ENCODE measurements around the gene TRIM61. TPM values are rescaled to one million over a fixed set of nuclear protein-coding genes. Genes with fewer than 3 reads are reported as not detected.
"Not testable (repeated sequence)": the region's sequence is repeated elsewhere in the genome, so short reads cannot be mapped to it uniquely, and the experiment has no call there.

The TRIM61 gene
- total RNA-seq, 4 donors from 2014 or later, result 0.15 TPM; not detected in 3

GRCh38 chr4:164989471-164989870, 12.0 kb upstream of the TRIM61 start:
- Histone ChIP-seq H3K9me3 (peaks cover 0 to under 1% (median 0%) of the 10 kb centered on the region in 3 donors), H3K4me1 (no peaks in the 10 kb centered on the region), H3K27me3 (no peaks in the 10 kb centered on the region), H3K4me3 (no peak overlapping the region), H3K36me3 (no peaks in the 10 kb centered on the region), H3K27ac (no peak overlapping the region)
- TF ChIP-seq CTCF (IDR thresholded peaks at IDR 0.05) (no peak), POLR2A (IDR thresholded peaks at IDR 0.05) (no peak)
- WGBS, 2 donors, result 55 to 67% methylated on average over 2 of the region's 2 CpGs
- DNase-seq, result no peak
- intact Hi-C loops (cut with DNase I), result no loop called here

- H3K4me1 ChIP-seq; H3K9me3 ChIP-seq; H3K36me3 ChIP-seq; H3K27ac ChIP-seq; DNase-seq; intact Hi-C loops (cut with DNase I); H3K27me3 ChIP-seq; H3K4me3 ChIP-seq: not testable (repeated sequence)
- WGBS, 2 donors, result 85 to 90% methylated on average over 2 of the region's 2 CpGs
Measured at GRCh38 chr4:164971929-164972328, 5.5 kb downstream of the TRIM61 start.

GRCh38 chr4:164959896-164960295, 17.6 kb downstream of the TRIM61 start:
- intact Hi-C loops (cut with DNase I), result no loop called here
- DNase-seq, result no peak
- H3K36me3 ChIP-seq, result no peaks in the 10 kb centered on the region
- no peak overlapping the region for H3K27ac ChIP-seq
- H3K4me3 ChIP-seq, result no peak overlapping the region
- TF ChIP-seq POLR2A (IDR thresholded peaks at IDR 0.05) (no peak), CTCF (IDR thresholded peaks at IDR 0.05) (no peak)
- H3K27me3 ChIP-seq, result no peaks in the 10 kb centered on the region
- WGBS, 2 donors, result 57 to 67% methylated on average over 2 of the region's 2 CpGs
- H3K9me3 ChIP-seq, result no peaks in the 10 kb centered on the region
- H3K4me1 ChIP-seq, result peaks cover 0 to 14% (median 0%) of the 10 kb centered on the region in 3 donors

GRCh38 chr4:164959421-164959820, 18.0 kb downstream of the TRIM61 start:
- H3K36me3 ChIP-seq; DNase-seq; H3K27ac ChIP-seq; H3K27me3 ChIP-seq; H3K4me3 ChIP-seq; H3K9me3 ChIP-seq; intact Hi-C loops (cut with DNase I): not testable (repeated sequence)
- WGBS, 2 donors, result 59 to 96% methylated on average over 2 of the region's 3 CpGs
- peaks cover 0 to 14% (median 0%) of the 10 kb centered on the region in 3 donors for H3K4me1 ChIP-seq

- peak overlapping the region; percentile 42 to 66 (median 56) for H3K4me3 ChIP-seq
- peak overlapping the region in 2 of 4 donors; percentile 25 to 39 for H3K27ac ChIP-seq
- 45 to 60% methylated on average over 4 to 12 of the region's 46 CpGs for WGBS, 2 donors
- peak; percentile 24 for DNase-seq
- no peaks in the 10 kb centered on the region for H3K36me3 ChIP-seq
- TF ChIP-seq CTCF (IDR thresholded peaks at IDR 0.05) (no peak), POLR2A (IDR thresholded peaks at IDR 0.05) (no peak)
- intact Hi-C loops (cut with DNase I), result no loop called here
- H3K4me1 ChIP-seq, result peaks cover 0 to 14% (median 0%) of the 10 kb centered on the region in 3 donors
- H3K27me3 ChIP-seq, result peaks cover 0 to 2% (median 0%) of the 10 kb centered on the region in 4 donors
- no peaks in the 10 kb centered on the region for H3K9me3 ChIP-seq
Measured at GRCh38 chr4:164956766-164957643, 20.5 kb downstream of the TRIM61 start.

GRCh38 chr4:164955107-164955805, 22.2 kb downstream of the TRIM61 start:
- no peak for DNase-seq
- Histone ChIP-seq H3K4me1 (peaks cover 0 to 14% (median 0%) of the 10 kb centered on the region in 3 donors), H3K27ac (no peak overlapping the region), H3K9me3 (no peaks in the 10 kb centered on the region), H3K36me3 (no peaks in the 10 kb centered on the region), H3K27me3 (peaks cover 0 to 2% (median 0%) of the 10 kb centered on the region in 4 donors), H3K4me3 (no peak overlapping the region)
- intact Hi-C loops (cut with DNase I), result no loop called here
- 84 to 90% methylated on average over 4 of the region's 4 CpGs for WGBS, 2 donors
- no peak for TF ChIP-seq CTCF (IDR thresholded peaks at IDR 0.05)
- no peak for TF ChIP-seq POLR2A (IDR thresholded peaks at IDR 0.05)

Measured in esophagus squamous epithelium (tissue), 5 donors.